ENCODE data around the gene ASMTL. TPM values are rescaled to one million over a fixed set of nuclear protein-coding genes. Genes with fewer than 3 reads are reported as not detected.

ASMTL gene
- total and polyA plus RNA-seq, 2 experiments from 2014 or later: 53.7 to 61.2 TPM

DNA sequence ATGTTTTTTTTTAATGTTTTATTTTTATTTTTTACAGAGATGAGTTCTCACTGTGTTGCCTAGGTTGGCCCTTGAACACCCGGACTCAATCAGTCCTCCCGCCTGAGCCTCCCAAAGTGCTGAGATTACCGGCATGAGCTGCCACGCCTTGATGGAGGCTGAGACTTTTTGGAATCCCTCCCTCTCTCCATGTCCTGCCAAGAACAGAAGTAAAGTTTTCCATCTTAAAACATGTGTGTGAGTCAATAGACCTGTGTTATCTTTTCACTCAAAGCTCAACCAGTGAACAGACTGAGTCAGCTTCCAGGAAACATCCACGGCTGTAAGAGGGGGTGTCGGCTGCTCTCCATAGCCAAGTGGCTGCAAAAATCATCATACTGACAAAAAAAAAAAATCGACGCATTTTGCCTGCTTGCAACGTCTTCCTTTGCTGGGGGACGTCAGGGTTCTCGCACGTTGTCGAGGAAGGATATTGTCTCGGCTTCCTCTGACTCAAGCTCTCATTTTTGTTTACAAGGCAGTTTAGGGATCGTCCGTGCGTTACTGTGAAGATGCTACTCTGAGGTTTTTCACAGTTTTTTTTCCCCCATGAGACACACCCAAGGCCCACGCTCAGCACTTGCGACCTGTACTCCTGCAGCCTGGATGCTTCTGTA lies 10.0 kb upstream of the ASMTL start:
- no peak for ATAC-seq
- H3K27ac Mint-ChIP-seq: no peak overlapping the region

DNA sequence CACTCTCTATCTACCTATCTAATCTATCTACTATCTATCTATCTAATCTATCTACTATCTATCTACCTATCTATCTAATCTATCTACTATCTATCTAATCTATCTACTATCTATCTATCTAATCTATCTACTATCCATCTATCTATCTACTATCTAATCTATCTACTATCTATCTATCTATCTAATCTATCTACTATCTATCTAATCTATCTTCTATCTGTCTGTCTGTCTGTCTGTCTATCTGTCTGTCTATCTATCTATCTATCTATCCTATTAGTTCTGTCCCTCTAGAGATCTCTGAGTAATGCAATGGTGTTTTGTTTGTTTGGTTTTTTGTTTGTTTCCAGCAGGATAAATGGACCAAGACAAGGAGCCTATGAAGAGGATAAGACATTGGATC lies 9.4 kb upstream of the ASMTL start:
- Histone ChIP-seq H3K4me2 (no peak overlapping the region), H3F3A (replicated peaks; ENCODE audit: low read depth) (no peaks in the 10 kb centered on the region), H3K9me2 (ENCODE audit: insufficient read depth) (no peaks in the 10 kb centered on the region), H2AFZ (no peak overlapping the region), H3K27ac (ENCODE audit: low read depth) (no peak overlapping the region), H3K27me3 (ENCODE audit: insufficient read depth) (no peaks in the 10 kb centered on the region), H3K36me3 (ENCODE audit: insufficient read depth) (no peaks in the 10 kb centered on the region), H4K20me1 (replicated peaks; ENCODE audit: insufficient read depth) (no peaks in the 10 kb centered on the region), H3K79me2 (replicated peaks; ENCODE audit: insufficient read depth) (no peaks in the 10 kb centered on the region), H3K4me3 (no peak overlapping the region), H3K4me1 (ENCODE audit: insufficient read depth) (no peaks in the 10 kb centered on the region)
- Mint-ChIP-seq H3K27ac (no peak overlapping the region), H3K36me3 (ENCODE audit: low read depth) (peaks cover 2% of the 10 kb centered on the region; the same call in 1 of the 3 replicates), H3K4me1 (peaks cover 1% of the 10 kb centered on the region; the same call in 1 of the 3 replicates), H3K9me3 (peaks cover 38% of the 10 kb centered on the region), H3K27me3 (ENCODE audit: insufficient read depth, low read depth, poor library complexity) (peaks cover 10% of the 10 kb centered on the region), H3K4me3 (no peak overlapping the region)
- ATAC-seq (no peak), DNase-seq (ENCODE audit: low spot score) (no peak)
- TF ChIP-seq STAT1 (IDR thresholded peaks at IDR 0.05; ENCODE audit: unreplicated experiment) (no peak), CREB1 (CRISPR knock-in tag; IDR thresholded peaks at IDR 0.05; ENCODE audit: low read depth) (no peak), ZNF331 (CRISPR knock-in tag; IDR thresholded peaks at IDR 0.05; ENCODE audit: low read depth) (no peak), POLR2AphosphoS5 (IDR thresholded peaks at IDR 0.05; ENCODE audit: low read depth) (no peak)
- TF ChIP-seq, protein P1, sequence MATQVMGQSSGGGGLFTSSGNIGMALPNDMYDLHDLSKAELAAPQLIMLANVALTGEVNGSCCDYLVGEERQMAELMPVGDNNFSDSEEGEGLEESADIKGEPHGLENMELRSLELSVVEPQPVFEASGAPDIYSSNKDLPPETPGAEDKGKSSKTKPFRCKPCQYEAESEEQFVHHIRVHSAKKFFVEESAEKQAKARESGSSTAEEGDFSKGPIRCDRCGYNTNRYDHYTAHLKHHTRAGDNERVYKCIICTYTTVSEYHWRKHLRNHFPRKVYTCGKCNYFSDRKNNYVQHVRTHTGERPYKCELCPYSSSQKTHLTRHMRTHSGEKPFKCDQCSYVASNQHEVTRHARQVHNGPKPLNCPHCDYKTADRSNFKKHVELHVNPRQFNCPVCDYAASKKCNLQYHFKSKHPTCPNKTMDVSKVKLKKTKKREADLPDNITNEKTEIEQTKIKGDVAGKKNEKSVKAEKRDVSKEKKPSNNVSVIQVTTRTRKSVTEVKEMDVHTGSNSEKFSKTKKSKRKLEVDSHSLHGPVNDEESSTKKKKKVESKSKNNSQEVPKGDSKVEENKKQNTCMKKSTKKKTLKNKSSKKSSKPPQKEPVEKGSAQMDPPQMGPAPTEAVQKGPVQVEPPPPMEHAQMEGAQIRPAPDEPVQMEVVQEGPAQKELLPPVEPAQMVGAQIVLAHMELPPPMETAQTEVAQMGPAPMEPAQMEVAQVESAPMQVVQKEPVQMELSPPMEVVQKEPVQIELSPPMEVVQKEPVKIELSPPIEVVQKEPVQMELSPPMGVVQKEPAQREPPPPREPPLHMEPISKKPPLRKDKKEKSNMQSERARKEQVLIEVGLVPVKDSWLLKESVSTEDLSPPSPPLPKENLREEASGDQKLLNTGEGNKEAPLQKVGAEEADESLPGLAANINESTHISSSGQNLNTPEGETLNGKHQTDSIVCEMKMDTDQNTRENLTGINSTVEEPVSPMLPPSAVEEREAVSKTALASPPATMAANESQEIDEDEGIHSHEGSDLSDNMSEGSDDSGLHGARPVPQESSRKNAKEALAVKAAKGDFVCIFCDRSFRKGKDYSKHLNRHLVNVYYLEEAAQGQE (IDR thresholded peaks at IDR 0.05; ENCODE audit: unreplicated experiment): no peak
- TF ChIP-seq, protein P2, sequence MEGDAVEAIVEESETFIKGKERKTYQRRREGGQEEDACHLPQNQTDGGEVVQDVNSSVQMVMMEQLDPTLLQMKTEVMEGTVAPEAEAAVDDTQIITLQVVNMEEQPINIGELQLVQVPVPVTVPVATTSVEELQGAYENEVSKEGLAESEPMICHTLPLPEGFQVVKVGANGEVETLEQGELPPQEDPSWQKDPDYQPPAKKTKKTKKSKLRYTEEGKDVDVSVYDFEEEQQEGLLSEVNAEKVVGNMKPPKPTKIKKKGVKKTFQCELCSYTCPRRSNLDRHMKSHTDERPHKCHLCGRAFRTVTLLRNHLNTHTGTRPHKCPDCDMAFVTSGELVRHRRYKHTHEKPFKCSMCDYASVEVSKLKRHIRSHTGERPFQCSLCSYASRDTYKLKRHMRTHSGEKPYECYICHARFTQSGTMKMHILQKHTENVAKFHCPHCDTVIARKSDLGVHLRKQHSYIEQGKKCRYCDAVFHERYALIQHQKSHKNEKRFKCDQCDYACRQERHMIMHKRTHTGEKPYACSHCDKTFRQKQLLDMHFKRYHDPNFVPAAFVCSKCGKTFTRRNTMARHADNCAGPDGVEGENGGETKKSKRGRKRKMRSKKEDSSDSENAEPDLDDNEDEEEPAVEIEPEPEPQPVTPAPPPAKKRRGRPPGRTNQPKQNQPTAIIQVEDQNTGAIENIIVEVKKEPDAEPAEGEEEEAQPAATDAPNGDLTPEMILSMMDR (conservative IDR thresholded peaks at IDR 0.05; ENCODE audit: low read depth in 2 of 2): no peak

More for the DNA sequence above, 10.0 kb upstream of the ASMTL start:
- TF ChIP-seq EZH2 (IDR thresholded peaks at IDR 0.05; ENCODE audit: low read depth, unreplicated experiment) (no peak), ZNF331 (CRISPR knock-in tag; IDR thresholded peaks at IDR 0.05; ENCODE audit: low read depth) (no peak), POLR2AphosphoS5 (IDR thresholded peaks at IDR 0.05; ENCODE audit: low read depth) (no peak)
- TF ChIP-seq, protein P3, sequence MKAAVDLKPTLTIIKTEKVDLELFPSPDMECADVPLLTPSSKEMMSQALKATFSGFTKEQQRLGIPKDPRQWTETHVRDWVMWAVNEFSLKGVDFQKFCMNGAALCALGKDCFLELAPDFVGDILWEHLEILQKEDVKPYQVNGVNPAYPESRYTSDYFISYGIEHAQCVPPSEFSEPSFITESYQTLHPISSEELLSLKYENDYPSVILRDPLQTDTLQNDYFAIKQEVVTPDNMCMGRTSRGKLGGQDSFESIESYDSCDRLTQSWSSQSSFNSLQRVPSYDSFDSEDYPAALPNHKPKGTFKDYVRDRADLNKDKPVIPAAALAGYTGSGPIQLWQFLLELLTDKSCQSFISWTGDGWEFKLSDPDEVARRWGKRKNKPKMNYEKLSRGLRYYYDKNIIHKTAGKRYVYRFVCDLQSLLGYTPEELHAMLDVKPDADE (IDR thresholded peaks at IDR 0.05): no peak
- Histone ChIP-seq H3K36me3 (ENCODE audit: insufficient read depth) (no peaks in the 10 kb centered on the region), H3K9me2 (ENCODE audit: insufficient read depth) (no peaks in the 10 kb centered on the region), H3K4me3 (no peak overlapping the region), H3K27me3 (ENCODE audit: insufficient read depth) (no peaks in the 10 kb centered on the region), H3K4me1 (ENCODE audit: insufficient read depth) (no peaks in the 10 kb centered on the region), H4K20me1 (replicated peaks; ENCODE audit: insufficient read depth) (no peaks in the 10 kb centered on the region), H3K27ac (ENCODE audit: low read depth) (no peak overlapping the region), H3F3A (replicated peaks; ENCODE audit: low read depth) (no peaks in the 10 kb centered on the region), H3K79me2 (replicated peaks; ENCODE audit: insufficient read depth) (no peaks in the 10 kb centered on the region), H3K4me2 (no peak overlapping the region), H2AFZ (no peak overlapping the region)
- peaks cover 5% of the 10 kb centered on the region; the same call in 1 of the 3 replicates for H3K4me1 Mint-ChIP-seq
- H3K27me3 Mint-ChIP-seq (ENCODE audit: insufficient read depth, low read depth, poor library complexity): peaks cover 11% of the 10 kb centered on the region
- DNase-seq (ENCODE audit: low spot score): no peak
- H3K9me3 Mint-ChIP-seq: peaks cover 44% of the 10 kb centered on the region
- peaks cover 6% of the 10 kb centered on the region; the same call in 1 of the 3 replicates for H3K36me3 Mint-ChIP-seq (ENCODE audit: low read depth)
- no peak overlapping the region for H3K4me3 Mint-ChIP-seq

All from GM23338 (cell line).